ENCODE results near the gene NFX1. TPM values are rescaled to one million over a fixed set of nuclear protein-coding genes. Genes with fewer than 3 reads are reported as not detected.

Gene NFX1
- total RNA-seq, 4 donors from 2014 or later: 31.7 to 53.9 (median 42.3) TPM

DNA sequence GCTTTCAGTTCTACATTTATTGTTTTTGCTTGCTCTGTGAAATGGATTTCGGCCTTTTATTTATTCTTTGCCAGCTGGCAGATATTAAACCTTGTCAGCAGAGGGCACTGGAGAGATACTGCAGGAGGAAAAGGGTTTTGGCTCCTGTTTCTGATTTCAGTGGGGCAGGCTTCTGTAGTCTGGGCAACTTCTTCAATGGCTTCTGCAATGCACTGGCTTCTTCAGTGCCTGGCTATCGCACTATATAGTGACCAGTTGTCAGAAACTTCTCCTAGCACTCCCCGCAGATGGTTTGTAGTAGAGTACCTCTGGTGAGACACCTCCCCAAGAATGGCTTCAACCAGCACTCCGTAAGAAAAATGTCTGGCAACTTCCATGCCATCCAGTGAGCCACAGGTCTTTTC lies 3.2 kb upstream of the NFX1 start:
- no peaks in the 10 kb centered on the region for H3K9me3 ChIP-seq
- WGBS, 2 donors (ENCODE audit: low coverage in 1 of 2): 42 to 57% methylated on average over 2 to 4 of the region's 4 CpGs
- H3K27me3 ChIP-seq: no peaks in the 10 kb centered on the region
- no peak overlapping the region for H3K4me3 ChIP-seq
- TF ChIP-seq, protein P1, sequence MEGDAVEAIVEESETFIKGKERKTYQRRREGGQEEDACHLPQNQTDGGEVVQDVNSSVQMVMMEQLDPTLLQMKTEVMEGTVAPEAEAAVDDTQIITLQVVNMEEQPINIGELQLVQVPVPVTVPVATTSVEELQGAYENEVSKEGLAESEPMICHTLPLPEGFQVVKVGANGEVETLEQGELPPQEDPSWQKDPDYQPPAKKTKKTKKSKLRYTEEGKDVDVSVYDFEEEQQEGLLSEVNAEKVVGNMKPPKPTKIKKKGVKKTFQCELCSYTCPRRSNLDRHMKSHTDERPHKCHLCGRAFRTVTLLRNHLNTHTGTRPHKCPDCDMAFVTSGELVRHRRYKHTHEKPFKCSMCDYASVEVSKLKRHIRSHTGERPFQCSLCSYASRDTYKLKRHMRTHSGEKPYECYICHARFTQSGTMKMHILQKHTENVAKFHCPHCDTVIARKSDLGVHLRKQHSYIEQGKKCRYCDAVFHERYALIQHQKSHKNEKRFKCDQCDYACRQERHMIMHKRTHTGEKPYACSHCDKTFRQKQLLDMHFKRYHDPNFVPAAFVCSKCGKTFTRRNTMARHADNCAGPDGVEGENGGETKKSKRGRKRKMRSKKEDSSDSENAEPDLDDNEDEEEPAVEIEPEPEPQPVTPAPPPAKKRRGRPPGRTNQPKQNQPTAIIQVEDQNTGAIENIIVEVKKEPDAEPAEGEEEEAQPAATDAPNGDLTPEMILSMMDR (IDR thresholded peaks at IDR 0.05): peak; percentile 61 to 78 (median 70)
- TF ChIP-seq POLR2A (IDR thresholded peaks at IDR 0.05) (no peak), POLR2AphosphoS5 (IDR thresholded peaks at IDR 0.05) (peak; percentile 35), EP300 (IDR thresholded peaks at IDR 0.05) (no peak)
- H3K4me1 ChIP-seq: peaks cover 0 to 34% (median 18%) of the 10 kb centered on the region in 3 donors
- no peak for ATAC-seq
- H3K36me3 ChIP-seq: peaks cover 0 to 40% of the 10 kb centered on the region in 2 donors
- H3K27ac ChIP-seq: peak overlapping the region in 3 of 4 donors; percentile 61 to 97 (median 94)

DNA sequence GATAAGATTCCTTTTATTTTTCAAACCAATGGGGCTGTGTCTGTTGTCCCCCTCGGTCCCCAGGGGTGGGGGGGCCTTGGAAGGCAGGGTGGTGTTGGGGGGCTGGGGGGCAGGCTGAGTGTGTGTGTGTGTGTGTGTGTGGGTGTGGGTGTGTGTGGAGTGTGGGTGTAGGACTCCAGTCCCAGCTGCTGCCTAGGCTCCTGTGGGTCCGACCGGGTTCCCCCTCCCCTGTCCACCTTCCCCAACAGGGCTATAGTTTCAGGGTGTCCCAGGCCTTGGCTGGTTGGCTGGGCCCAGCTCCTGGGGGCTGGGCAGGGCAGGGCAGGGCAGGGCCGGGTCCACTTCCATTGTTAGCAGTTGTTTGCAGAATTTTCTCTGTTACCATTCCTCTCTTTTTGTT lies 2.1 kb upstream of the NFX1 start:
- H3K27me3 ChIP-seq: no peaks in the 10 kb centered on the region
- 60% methylated on average over 1 of the region's 4 CpGs; no CpG with 5 or more reads in 1 of the 2 donors for whole genome bisulfite sequencing, 2 donors (ENCODE audit: low coverage in 1 of 2)
- ATAC-seq: no peak
- H3K4me1 ChIP-seq: peaks cover 0 to 46% (median 25%) of the 10 kb centered on the region in 3 donors
- no peaks in the 10 kb centered on the region for H3K9me3 ChIP-seq
- H3K36me3 ChIP-seq: peaks cover 0 to 34% of the 10 kb centered on the region in 2 donors
- TF ChIP-seq POLR2AphosphoS5 (IDR thresholded peaks at IDR 0.05) (no peak), POLR2A (IDR thresholded peaks at IDR 0.05) (no peak), EP300 (IDR thresholded peaks at IDR 0.05) (no peak)
- TF ChIP-seq, protein P1 (IDR thresholded peaks at IDR 0.05): no peak
- H3K27ac ChIP-seq: peak overlapping the region in 2 of 4 donors; percentile 94 to 97
- H3K4me3 ChIP-seq: no peak overlapping the region

DNA sequence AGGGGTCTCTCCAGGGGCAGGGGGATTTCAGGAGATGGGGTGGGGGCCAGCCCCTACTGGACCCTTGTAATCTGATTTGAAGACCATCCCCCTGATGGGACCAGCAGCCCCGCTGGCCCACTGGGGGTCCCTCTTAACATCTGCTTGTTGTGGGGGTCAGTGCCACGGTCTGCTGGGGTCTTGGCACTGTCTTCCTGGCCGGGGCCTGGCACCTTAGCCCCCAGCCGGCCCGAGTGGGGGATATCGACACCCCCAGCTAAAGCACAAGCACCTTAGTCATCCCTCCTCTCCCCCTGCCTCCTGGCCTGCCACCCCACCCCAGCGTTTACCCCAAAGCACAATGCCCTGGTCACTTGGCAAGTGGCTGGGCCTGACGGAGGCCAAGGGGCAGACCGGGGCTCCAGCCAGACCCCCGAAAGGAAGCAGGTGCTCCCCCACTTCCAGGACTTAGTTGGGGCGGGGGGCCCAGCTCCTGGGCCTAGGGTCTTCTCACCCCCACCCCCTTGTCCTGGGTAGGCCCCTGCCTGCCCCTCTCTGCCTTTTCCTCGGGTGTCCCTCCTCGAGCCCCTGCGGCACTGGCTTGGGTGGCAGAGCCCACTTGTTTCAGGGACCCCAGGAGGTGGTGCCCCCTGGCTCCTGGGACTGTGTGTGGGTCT lies 1.4 kb upstream of the NFX1 start:
- no peaks in the 10 kb centered on the region for H3K27me3 ChIP-seq
- WGBS, 2 donors (ENCODE audit: low coverage in 1 of 2): no CpG with 5 or more reads among the region's 14 CpGs
- H3K4me3 ChIP-seq: peak overlapping the region in 1 of 2 donors; percentile 80
- peak overlapping the region; percentile 85 to 97 (median 94) for H3K27ac ChIP-seq
- peaks cover 0 to 33% of the 10 kb centered on the region in 2 donors for H3K36me3 ChIP-seq
- no peak for ATAC-seq
- H3K4me1 ChIP-seq: peaks cover 0 to 53% (median 25%) of the 10 kb centered on the region in 3 donors
- TF ChIP-seq POLR2A (IDR thresholded peaks at IDR 0.05): no peak
- TF ChIP-seq, protein P1 (IDR thresholded peaks at IDR 0.05): no peak
- TF ChIP-seq POLR2AphosphoS5 (IDR thresholded peaks at IDR 0.05): no peak
- no peak for TF ChIP-seq EP300 (IDR thresholded peaks at IDR 0.05)
- H3K9me3 ChIP-seq: no peaks in the 10 kb centered on the region

DNA sequence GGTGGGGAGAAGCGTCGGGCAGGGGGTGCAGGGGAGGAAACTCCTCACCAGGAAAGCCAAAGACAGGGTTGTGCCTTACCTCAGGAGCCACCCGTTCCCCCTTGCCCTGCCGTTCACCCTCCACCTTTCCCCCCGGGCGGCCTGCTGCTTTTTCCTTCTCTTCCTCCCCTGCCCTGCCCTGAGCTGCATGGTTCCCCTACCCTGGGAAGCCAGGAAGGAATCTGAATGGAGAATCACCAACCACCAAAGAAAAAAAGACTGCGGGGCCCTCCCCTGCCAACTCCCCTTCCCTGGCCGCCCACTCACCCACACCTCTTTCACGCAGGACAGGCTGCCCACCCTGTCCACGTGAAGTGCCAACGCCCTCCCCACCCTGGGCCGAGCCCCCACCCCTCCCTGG lies 820 bp upstream of the NFX1 start:
- no CpG with 5 or more reads among the region's 12 CpGs for WGBS, 2 donors (ENCODE audit: low coverage in 1 of 2)
- Histone ChIP-seq H3K27me3 (no peaks in the 10 kb centered on the region), H3K4me1 (peaks cover 0 to 59% (median 25%) of the 10 kb centered on the region in 3 donors), H3K9me3 (no peaks in the 10 kb centered on the region), H3K27ac (peak overlapping the region; percentile 85 to 97 (median 94)), H3K4me3 (peak overlapping the region; percentile 48 to 80), H3K36me3 (peaks cover 0 to 32% of the 10 kb centered on the region in 2 donors)
- TF ChIP-seq, protein P1 (IDR thresholded peaks at IDR 0.05): no peak
- TF ChIP-seq POLR2A (IDR thresholded peaks at IDR 0.05): no peak
- TF ChIP-seq POLR2AphosphoS5 (IDR thresholded peaks at IDR 0.05): no peak
- no peak for TF ChIP-seq EP300 (IDR thresholded peaks at IDR 0.05)
- ATAC-seq: no peak

DNA sequence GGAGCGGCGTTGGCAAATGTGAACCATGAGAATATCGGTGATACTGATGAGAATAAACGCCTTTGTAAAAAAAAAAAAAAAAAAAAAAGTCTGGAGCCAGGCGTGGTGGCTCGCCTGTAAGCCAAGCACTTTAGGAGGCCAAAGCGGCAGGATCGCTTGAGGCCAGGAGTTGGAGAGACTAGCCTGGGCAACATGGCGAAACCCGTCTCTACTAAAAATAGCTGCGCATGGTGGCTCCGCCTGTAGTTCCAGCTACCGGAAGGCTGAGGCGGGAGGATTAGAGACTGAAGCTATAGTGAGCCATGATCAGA lies 425 bp upstream of the NFX1 start:
- Histone ChIP-seq H3K27me3 (no peaks in the 10 kb centered on the region), H3K36me3 (peaks cover 0 to 36% of the 10 kb centered on the region in 2 donors), H3K9me3 (no peaks in the 10 kb centered on the region), H3K4me1 (peaks cover 0 to 62% (median 25%) of the 10 kb centered on the region in 3 donors), H3K27ac (peak overlapping the region; percentile 85 to 97 (median 94)), H3K4me3 (peak overlapping the region; percentile 48 to 80)
- TF ChIP-seq EP300 (IDR thresholded peaks at IDR 0.05) (no peak), POLR2A (IDR thresholded peaks at IDR 0.05) (no peak), POLR2AphosphoS5 (IDR thresholded peaks at IDR 0.05) (no peak)
- TF ChIP-seq, protein P1 (IDR thresholded peaks at IDR 0.05): no peak
- 0% methylated on average over 7 to 10 of the region's 14 CpGs for WGBS, 2 donors (ENCODE audit: low coverage in 1 of 2)
- ATAC-seq: peak; percentile 42

All from gastroesophageal sphincter (tissue), 4 donors.